Cardiac fibroblast (primary cell): ENCODE results near the gene LCE5A.
A peak's percentile ranks its signal among the peaks of the same experiment; 100 is the strongest.

Source experiments
- DNase-seq, 2 donors: peaks; one replicate each; pipeline versions ENCODE4 v3.0.0 to v3.0.0-alpha.2; 2010; ENCODE audit warnings: low read depth in 2 of 2
- H3K4me3 ChIP-seq, 2 donors: replicated peaks in 1 of 2; 1 replicate in 1 of 2; 2 replicates in 1 of 2; pipeline ENCODE4 v1.5.1; 2011; ENCODE audit warnings: low read depth in 2 of 2, low read length in 2 of 2, mild to moderate bottlenecking in 2 of 2, moderate library complexity in 1 of 2
- TF ChIP-seq, protein P1 (sequence below): IDR thresholded peaks from one replicate; pipeline ENCODE4 v1.5.1; 2011; ENCODE audit warnings: low read depth, mild to moderate bottlenecking, low read length, inconsistent platforms

The LCE5A gene

DNA sequence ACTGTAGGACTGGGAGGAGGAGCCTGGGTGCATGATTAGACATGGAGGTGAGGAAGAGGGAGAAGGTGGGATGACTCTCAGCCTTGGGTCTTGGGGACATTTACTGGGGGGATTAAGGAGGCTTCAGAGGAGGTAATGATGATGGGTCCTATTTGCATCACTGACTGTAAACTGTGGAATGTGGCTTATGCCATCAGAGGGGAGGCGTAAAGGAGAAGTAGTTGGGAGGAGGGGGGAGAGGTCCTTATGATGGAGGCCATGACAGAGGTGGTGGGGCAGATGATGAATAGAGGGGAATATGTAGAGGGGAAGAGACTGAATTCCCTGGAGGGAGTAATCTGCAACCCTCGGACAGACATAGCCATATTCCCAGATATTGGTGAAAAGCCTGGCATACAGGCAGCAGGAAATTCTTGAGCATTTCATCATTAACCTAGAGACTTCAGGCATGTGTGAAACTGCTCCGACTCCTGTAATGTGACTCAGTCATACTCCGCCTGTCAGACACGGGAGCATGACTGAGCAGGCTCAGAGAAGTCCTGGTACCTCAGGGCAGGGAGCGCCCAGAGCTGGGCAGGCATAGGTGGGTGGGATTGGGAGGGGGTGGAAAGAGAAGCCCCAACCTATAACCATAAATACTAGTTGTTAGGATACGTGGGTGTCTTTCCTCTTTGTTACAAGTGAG lies 8.0 kb upstream of the LCE5A start:
- TF ChIP-seq, protein P1, sequence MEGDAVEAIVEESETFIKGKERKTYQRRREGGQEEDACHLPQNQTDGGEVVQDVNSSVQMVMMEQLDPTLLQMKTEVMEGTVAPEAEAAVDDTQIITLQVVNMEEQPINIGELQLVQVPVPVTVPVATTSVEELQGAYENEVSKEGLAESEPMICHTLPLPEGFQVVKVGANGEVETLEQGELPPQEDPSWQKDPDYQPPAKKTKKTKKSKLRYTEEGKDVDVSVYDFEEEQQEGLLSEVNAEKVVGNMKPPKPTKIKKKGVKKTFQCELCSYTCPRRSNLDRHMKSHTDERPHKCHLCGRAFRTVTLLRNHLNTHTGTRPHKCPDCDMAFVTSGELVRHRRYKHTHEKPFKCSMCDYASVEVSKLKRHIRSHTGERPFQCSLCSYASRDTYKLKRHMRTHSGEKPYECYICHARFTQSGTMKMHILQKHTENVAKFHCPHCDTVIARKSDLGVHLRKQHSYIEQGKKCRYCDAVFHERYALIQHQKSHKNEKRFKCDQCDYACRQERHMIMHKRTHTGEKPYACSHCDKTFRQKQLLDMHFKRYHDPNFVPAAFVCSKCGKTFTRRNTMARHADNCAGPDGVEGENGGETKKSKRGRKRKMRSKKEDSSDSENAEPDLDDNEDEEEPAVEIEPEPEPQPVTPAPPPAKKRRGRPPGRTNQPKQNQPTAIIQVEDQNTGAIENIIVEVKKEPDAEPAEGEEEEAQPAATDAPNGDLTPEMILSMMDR = no peak
- peak in 1 of 2 donors; percentile 34 for DNase-seq
- H3K4me3 ChIP-seq = no peak overlapping the region

DNA sequence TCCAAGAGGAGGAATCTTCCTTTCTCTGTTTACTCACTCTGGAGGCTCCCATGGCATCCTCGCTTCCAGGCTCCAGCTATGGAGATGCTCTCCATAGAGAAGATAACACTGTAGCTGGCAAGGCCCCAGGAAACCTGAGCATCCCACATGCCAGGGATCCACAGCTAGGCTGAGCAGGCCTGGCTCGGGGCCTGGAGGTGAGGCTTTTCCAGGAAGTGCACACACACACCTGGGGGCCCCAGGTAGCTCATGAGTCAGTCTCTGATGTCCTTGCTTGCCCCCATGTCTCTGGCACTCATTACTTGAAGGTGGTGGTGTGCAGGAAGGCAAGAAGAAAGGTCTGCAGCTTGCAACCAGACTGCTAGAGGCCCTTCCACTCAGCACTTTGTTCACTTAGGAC lies 5.5 kb upstream of the LCE5A start:
- no peak for DNase-seq
- no peak overlapping the region for H3K4me3 ChIP-seq
- TF ChIP-seq, protein P1 = no peak

DNA sequence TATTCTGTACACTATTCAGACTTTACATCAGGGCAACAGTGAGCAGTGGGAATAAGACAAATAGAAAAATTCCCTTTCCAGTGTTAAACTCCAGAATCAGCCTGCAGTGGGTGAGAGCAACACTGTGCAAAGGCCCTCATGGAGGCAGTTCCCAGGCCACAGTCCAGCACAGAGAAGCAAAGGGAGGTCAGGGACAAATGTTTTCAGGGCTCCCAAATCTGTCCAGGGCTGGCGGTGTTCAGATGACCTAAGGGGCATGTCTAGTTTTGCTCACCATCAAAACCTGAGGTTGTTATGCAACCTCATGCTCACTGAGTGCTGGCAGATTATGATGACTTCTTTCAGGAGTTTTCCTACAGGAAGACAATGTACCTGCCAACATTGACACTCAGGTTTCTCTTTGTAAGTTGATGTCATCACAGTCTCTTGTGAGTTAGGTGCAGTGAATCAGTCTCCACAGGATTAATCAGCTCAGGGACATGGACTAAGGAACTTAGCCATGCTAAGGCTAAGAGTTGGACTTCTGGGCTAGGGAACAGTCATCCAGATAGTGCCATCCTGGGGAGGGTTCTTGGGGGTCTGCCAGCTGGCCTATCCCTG lies 3.6 kb upstream of the LCE5A start:
- no peak for DNase-seq
- TF ChIP-seq, protein P1 = no peak
- no peak overlapping the region for H3K4me3 ChIP-seq

DNA sequence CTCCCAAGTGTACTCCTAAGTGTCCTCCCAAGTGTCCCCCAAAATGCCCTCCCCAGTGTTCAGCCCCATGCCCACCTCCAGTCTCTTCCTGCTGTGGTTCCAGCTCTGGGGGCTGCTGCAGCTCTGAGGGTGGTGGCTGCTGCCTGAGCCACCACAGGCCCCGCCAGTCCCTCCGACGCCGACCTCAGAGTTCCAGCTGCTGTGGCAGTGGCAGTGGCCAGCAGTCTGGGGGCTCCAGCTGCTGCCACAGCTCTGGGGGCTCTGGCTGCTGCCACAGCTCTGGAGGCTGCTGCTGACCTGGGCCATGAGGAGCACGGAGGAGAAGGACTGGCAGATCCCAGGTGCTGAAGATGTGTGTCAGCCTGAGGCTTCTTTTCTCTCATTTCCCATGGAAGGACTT lies 993 bp downstream of the LCE5A start:
- H3K4me3 ChIP-seq = no peak overlapping the region
- TF ChIP-seq, protein P1 = no peak
- DNase-seq = no peak

DNA sequence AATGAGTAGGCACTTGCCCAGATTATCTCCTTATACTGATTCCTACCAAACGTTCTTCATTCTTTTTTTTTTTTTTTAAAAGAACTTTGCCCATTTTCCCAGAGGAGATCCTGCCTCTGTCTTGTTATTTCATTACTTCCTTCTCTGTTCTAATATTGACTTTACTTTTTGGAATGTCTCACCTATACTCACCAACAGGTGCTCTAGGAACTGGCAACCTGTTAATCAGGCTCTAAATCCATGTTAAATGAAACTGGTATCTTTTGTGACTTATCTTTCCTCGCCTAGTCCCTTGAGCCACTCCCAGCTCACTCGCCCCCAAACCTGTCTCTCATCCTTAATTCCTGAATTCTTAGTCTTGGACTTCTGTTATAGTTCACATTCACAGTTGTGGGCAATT lies 2.5 kb downstream of the LCE5A start:
- H3K4me3 ChIP-seq = no peak overlapping the region
- DNase-seq = no peak
- TF ChIP-seq, protein P1 = no peak

DNA sequence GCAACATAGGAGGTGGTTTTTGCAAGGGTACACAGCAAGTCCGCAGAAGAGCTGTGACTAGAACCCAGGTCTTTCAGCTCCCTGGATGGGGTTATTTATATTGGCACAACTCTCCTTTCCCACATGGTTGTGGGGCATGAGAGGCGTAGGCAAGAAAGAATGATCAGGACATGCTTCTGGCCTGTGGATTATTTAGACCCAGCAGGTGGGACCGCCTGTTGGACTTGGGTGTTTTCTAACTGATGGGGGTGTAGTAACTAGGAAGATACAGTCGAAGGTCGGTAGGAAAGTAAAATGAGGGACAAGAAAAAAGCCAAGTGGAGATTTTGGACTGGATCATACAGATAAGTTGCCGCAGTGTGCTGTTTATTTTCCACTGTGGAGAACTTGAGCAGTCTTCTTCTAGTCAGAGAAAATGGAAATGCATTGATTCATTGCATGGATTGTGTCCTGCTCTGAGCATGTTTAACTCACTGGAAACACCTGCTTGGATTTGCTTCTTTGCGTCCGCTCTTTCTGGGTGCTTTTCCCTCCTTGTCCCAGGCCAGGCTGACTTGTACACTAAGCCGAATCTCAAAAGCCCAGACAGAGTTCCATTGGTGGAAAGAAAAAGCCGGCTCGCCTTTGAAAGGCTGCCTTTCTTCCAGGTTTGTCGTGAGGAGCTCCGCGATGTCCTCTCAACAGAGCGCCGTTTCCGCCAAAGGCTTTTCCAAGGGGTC lies 4.3 kb downstream of the LCE5A start:
- H3K4me3 ChIP-seq = no peak overlapping the region
- no peak for DNase-seq

More for the DNA sequence above, 4.3 kb downstream of the LCE5A start:
- TF ChIP-seq, protein P1 = no peak
